Gastrocnemius medialis (tissue), 4 donors: ENCODE data around the gene ENO1.

Source experiments
- CTCF ChIP-seq, 5 experiments: fragments of 450-650 bp in 3 of 5; fragments of 200-600 bp in 2 of 5; sonication (generic) in 2 of 5; IDR thresholded peaks in 4 of 5; conservative IDR thresholded peaks in 1 of 5; 1 replicate in 4 of 5; 2 replicates in 1 of 5; pipeline ENCODE4 v1.5.1; 2016 to 2019; ENCODE audit warnings: antibody characterized with exemption in 5 of 5, mild to moderate bottlenecking in 3 of 5, moderate library complexity in 3 of 5
- POLR2A ChIP-seq, 2 donors: fragments of 450-650 bp; IDR thresholded peaks; one replicate each; pipeline ENCODE4 v1.6.1; 2017; ENCODE audit warnings: antibody characterized with exemption in 2 of 2, mild to moderate bottlenecking in 2 of 2, moderate library complexity in 2 of 2

DNA sequence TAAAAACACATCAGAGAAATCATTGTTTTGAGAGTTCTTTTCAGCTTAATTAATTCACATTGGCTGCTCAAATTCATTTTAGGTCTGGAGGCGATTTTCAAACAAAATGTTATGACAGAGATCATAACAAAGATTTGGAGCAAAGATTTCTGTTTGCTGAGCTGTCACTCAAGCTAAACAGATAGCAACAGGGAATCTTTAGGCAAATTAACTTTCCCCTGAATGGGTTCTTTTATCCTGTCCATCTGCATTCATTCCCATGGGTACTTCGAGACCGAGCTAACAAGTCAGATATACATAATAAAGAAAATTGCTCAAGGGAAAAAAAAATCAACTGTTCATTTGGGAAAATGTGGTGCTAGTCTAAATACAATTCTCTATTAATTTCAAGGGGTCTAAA lies 37.0 kb upstream of the ENO1 start:
- TF ChIP-seq CTCF (IDR thresholded peaks at IDR 0.05 in 4 of 5, conservative IDR thresholded peaks at IDR 0.05 in 1 of 5) (no peak), POLR2A (IDR thresholded peaks at IDR 0.05) (no peak)
